T47D (cell line): ENCODE data around the gene HSPB1.

Experiments
- DNase-seq, 2 experiments: peaks; one replicate each; pipeline versions ENCODE4 v3.0.0 to v3.0.0-alpha.2; 2011 to 2012; ENCODE audit warnings: low read depth in 1 of 2, low spot score in 1 of 2
- JUND ChIP-seq: IDR thresholded peaks from 2 replicates; pipeline ENCODE4 v1.6.1; 2012; ENCODE audit warnings: low read depth
- in situ Hi-C: cut with HindIII; loops from 2 replicates; pipeline ENCODE4 v1.10.0; 2016; ENCODE audit warnings: low sequenced_read_pairs, low pct_unique_long_range_greater_than_20kb

Gene HSPB1

DNA sequence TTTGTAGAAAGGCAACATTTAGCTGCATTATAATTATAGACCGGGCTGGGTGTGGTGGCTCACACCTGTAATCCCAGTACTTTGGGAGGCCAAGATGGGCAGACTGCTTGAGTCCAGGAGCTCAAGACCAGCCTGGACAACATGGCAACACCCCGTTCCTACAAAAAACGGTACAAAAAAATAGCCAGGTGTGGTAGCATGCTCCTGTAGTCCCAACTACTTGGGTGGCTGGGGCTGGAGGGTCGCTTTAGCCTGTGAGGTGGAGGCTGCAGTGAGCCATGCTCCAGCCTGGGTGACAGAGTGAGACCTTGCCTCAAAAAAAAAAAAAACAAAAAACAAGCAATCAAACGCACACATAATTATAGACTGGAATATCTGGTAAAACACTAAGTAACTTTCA lies 51.3 kb downstream of the HSPB1 start:
- DNase-seq: no peak
- in situ Hi-C loops: no loop called here
- TF ChIP-seq JUND: no peak
